GM21737 (cell line): ENCODE data around the gene CTIF.
A peak's percentile ranks its signal among the peaks of the same experiment; 100 is the strongest.

ENCODE experiments used
- ATAC-seq: cut with Tn5 transposase; IDR thresholded peaks from one replicate; pipeline ENCODE4 v1.9.1; 2021; ENCODE audit warnings: mild to moderate bottlenecking, moderate library complexity; ENCODE audit not compliant: unreplicated experiment

The CTIF gene

DNA sequence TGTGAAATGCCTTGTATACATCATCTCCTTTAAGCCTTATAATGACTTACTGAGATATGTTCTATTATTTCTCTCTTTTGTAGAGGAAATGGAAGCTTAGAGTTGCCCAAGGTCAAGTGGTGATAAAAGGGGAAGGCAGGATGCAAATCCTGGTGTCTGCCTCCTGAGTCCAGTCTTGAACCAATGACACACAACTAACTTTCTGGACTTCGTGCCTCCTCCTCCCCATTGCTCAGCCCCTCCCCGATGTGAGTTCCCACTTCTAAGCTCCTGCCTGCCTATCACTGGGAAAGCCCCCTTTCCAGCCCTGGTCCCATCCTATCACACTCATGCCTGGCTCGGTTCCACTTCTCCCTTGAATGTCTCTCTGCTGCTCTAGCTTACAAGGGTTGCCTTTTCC lies 6.9 kb upstream of the CTIF start:
- no peak for ATAC-seq

DNA sequence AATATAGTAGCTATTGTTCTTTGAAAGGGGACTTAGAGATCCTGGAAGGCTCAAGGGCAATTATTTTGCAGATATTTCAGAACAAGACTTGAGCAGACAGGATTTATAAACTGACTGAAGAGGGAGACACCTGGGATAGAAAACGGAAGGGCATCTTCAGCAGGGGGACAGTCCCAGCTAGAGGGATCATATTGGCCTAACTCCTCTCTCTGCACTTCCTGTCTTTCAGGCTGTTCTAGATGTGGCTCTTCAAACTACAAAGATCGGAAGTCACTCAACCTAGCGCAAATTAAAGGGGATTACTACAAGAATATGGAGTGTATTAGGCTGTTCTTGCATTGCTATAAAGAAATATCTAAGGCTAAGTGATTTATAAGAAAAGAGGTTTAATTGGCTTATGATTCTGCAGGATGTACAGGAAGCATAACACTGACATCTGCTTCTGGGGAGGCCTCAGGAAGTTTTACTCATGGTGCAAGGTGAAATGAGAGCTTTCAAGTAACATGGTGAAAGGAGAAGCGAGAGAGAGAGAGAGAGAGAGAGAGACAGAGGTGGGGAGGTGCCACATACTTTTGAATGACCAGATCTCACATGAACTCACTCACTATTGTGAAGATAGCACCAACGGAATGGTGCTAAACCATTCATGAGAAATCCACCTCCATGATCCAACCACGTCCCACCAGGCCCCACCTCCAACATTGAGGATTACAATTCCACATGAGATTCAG lies 5.3 kb upstream of the CTIF start:
- no peak for ATAC-seq

DNA sequence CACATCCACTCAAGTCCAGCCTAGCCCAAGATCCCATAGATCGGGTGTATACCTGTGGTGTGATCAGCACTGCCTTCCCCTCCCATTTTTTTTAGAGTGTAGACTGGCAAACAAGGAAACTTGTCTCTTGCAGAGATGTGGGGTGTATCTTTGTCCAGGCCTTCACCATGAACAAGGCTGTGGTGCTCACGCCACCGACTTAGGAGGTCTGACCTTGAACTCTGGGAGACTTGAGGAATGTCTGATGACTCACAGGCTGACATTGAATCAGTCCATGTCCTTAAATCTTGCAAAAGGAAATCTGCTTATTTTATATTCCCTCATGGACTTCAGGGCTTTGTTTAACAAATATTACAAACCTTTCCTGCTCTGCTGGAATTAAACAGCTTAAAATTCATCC lies 4.5 kb upstream of the CTIF start:
- ATAC-seq, result no peak

DNA sequence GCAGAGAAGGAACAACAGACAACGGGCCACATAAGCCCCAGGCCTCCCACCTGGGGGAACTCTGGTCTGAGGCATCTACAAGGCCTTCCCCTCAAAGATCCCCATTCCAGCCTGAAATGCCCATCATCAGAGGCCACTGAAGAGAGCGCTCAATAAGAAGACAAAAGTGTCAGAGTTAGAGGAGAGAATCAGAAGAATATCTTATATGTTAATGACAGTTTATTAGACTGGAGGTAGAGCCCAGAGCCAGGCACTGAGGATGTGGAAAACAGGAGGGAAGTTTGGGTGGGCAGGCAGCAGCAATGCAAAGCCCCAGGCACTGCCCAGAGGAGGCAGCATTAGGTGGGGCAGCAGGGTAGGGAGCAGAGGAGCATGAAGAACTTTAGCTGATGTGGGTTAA lies 2.9 kb upstream of the CTIF start:
- no peak for ATAC-seq

DNA sequence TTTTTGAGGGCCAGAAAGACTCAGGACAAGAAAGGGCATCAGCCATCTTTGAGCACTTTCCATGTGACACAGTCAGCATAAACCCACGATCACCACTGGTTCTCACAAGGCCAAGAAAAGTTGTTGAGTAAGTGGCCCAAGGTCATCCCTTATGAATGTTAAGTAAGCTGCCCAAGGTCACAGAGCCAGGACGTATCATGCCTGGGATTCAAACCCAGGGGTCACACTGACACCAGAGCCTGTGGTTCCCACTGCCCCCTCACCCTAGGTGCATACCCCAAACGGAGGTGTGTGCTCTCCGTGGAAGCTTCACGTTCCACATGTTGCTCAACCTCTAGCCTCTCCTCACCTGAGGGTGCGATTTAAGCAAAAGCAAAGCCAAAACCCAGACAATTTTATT lies 2.3 kb upstream of the CTIF start:
- ATAC-seq, result no peak

DNA sequence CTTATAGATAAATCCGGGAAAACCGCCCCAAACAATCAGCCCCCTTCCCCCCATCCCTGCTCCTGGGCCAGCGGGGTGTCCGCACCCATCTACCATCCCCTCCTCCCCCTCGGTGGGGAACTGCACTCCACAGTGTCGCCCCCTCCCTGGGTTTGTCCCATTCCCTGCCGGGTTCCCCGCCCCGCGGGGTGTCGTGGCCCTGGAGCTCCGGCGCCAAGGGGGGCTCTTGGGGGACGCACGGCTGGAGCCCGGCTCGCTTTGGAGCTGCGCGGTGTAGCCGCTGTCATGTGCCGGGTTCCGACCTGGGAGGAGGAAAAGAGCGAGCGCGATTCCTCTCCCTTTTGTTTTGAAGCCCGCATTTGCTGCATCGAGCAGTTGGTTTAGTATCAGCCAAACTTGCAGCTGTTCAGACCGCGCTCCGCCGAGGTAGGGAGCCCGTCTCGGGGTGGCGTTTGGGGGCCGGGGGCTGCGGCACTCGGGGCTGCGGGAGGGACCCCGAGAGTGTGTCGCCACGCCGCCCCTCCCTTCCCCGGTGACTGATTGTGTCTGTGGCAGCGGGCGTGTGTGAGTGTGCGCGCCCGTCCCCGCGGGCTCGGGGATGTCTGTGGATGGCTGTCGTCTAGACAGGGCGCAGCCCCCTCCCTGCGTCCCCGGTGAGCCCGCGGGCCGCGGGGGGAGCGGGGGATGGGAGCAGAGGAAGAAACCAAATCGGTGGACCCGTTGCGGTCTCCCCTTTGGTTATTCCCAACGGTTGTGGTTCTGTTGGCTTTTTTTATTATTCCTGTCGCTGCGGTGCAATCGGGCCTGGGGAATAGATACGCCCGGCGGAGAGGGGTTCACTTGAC lies 797 bp downstream of the CTIF start:
- ATAC-seq, result no peak

- ATAC-seq, result peak; percentile 33
These were observed 1.6 kb downstream of the CTIF start for GRCh38 chr18:48540251-48541025.

- peak; percentile 53 for ATAC-seq
These were observed 2.4 kb downstream of the CTIF start for GRCh38 chr18:48541026-48541746.

DNA sequence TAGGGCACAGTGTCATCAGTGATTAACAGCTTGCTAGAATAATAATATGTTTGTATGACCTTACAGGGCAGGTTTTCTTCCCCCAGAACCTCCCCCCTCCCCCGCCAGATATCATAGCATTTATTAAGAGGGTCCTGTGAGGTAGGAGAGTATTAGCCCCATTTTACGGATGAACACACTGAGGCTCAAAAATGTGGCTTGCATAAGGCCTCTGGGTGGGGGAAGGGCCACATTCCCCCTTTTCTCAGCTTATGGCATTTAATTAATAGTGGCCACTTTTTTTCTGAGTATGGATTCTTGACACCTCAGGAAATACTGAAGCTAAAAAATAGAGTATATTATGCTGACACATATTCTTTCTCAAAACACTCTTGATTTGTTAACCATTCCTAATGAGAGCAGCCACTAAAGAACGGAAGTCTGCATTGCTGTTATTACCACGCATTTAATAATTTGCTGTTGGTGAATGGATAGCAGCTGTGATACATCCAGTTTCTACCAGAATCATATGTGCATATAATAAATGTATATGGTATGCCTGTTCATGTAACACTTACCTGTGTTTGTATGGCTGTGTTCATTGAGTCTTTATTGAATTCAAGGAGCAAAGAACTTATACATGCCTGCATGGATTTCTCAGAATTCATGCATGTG lies 3.0 kb downstream of the CTIF start:
- no peak for ATAC-seq

GRCh38 chr18:48542513-48543181 lies 3.8 kb downstream of the CTIF start:
- ATAC-seq, result no peak

GRCh38 chr18:48543228-48543627 lies 4.4 kb downstream of the CTIF start:
- ATAC-seq, result no peak

- ATAC-seq, result no peak
These were observed 5.3 kb downstream of the CTIF start for GRCh38 chr18:48544116-48544515.

- ATAC-seq, result no peak
These were observed 6.0 kb downstream of the CTIF start for GRCh38 chr18:48544661-48545415.

DNA sequence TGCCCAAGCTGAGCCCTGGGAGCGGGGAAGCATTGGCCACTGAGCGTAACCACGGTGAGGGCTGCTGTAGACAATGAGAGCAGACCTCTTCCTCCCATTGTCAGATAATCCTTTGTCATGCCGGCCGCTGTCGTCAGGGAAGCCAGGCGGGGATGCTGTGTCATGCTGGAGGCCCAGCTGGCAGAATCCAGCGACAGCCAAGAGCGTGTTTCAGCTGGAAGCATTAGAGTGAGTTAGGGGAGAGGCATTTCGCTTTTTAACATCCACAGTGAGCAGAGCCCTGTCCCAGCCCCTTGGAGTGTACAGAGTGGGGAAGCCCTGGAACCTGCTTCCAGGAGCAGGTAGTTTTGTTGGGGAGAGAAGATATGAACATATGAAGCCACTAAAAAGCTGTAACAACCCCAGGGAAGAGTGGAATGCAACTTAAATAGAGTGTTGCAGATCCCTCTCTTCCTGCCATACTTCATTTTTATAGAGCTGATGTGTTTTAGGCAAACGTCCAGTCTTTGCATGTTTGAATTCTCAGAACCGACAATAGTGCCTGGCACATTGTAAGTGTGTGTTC lies 7.0 kb downstream of the CTIF start:
- no peak for ATAC-seq

DNA sequence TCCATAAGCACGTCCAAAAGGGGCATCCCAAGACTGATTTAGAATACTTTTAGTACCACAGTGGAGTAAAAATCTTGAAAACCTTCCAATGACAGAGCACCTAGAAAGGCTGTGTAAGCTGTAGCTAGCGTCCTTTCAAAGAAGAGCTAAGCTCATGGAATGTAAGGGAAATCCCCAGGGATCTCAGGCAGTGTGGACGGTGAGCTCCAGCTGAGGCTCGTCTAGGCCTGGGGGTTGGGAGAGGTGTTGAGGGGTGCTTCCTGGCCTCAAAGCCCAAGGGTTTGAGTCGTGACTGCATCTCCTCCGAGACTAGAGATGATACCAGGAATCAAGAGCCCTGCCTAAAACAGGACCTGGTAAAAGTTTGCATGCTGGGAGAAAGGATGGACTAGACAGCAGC lies 7.6 kb downstream of the CTIF start:
- no peak for ATAC-seq

DNA sequence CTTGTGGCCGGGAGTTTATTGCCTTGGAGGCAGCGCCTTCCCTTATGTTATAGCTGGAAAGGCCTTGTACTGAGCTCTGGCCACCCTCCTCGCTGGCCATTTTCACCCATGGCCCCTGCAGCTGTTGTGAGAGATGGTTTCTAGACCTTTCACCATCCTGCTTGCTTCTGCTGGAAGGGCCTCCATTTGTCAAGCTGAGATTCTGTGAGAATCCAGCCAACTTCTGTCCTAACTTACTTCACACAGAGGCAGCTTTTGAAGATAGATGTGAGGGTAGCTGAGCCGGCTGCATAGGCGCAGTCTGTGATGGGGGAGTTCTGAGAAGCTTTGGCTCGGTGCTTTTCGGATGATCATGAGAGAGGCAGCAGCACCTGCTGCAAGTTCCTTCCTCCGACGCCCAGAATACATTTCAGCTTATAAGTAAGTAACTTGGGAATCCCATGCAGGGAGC lies 8.7 kb downstream of the CTIF start:
- no peak for ATAC-seq

- ATAC-seq, result no peak
These were observed 9.4 kb downstream of the CTIF start for GRCh38 chr18:48548011-48548771.

DNA sequence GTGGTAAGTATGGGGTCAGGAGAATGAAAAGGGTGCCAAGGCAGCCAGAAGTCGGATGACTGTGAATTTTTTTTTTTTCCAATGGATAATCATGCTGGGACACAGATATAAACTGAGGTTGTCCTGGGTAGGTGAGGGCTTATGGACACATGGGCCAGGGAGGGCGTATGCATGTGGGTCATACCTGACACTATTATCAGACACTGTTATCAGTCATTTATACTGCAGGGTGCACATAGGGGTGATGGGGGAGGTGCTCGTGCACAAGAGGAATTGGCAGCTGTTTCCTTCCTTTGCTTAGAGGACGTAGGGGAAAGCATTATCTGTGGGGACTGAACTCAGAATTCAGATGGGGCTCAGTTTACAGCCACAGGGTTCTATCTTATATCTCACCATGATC lies 10.1 kb downstream of the CTIF start:
- ATAC-seq, result no peak
